ENCODE data around the gene CLCF1.

CLCF1 gene

DNA sequence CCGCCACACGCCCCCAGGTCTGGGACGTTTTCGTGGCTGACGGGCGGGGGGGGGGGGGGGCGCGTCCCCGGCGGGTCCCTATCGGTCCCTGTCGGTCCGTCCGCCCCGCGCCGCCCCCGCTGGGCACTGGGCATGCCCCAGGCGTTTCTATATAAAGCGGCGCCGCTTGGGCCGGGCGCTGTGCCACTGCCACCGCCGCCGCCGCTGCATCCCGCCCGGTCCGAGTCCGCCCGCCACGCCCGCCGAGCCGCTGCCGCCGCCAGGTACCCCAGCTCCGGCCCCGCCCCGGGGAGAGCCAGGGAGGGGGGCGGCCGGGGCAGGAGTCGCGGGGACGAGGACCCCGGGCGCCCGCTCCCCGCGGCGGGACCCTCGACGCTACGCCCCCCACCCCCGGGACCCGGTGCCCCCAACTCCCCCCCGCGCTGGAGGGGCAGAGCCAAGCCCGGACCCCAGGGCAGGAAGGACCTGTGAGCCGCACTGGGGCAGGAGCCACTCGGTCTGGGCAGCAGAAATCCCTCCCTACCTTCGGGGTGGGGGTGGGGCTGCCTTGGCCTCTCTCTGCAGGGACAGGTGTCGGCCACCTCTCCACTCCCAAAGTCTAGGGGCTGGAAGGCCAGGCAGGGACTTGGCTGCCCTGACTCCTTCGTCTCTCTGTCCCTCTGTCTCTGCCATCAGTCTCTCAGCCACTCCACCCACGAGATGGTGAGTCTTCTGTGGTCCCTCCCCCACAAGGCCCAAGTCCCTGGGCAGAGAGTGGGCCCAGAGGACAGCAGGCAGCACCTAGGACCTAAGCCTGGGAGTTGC lies 42.3 kb upstream of the CLCF1 start, which contains the start of gene CARNS1:
TSS of gene CARNS1 (plus strand) at position 178 of the 804 bp plus-strand sequence. CDS start at position 700, 522 bp downstream.
- Histone ChIP-seq H3K4me3 (ENCODE audit: low read depth, low read length) (peak within 1 kb of the TSS; percentile 73), H3K27ac (ENCODE audit: low read depth, low read length) (no peak within 1 kb of the TSS), H3K27me3 (ENCODE audit: insufficient read depth, low read length) (peaks cover 9% of the 10 kb centered on the region), H3K4me1 (ENCODE audit: control insufficient read depth, insufficient read depth, low read length, unreplicated experiment) (peaks cover 7% of the 10 kb centered on the region), H3K36me3 (ENCODE audit: insufficient read depth, low read length) (no peaks in the 10 kb centered on the region), H2AFZ (ENCODE audit: low read length, unreplicated experiment) (no peak within 1 kb of the TSS), H3K79me2 (ENCODE audit: control insufficient read depth, insufficient read depth, low read length, unreplicated experiment) (no peaks in the 10 kb centered on the region)

DNA sequence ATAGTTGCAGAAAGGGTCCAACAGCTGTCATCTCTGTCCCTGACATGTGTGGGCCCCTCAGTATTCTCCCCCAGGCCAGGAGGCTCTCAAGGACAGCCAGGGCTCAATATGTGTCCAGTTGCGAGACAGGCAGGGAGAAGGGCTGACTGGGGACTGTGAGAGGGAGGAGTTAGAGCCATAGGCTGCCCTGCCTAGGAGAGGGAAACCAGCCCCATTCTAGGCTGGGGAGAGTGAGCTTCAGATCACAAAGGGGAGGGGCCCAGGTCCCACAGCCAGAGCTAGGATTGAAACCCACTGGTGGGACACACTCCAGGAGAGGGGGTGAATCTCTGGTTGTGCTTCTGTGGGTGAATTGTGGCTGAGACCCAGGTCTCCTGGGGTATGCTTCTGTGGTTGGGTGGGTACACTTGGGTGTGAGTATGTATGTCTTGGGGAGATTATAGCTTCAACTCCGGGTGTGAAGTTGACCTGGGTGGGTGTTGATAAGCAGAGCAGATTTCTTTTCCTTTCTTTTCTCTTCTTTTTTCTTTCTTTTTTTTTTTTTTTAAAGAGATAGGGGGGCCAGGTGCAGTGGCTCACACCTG lies 40.0 kb upstream of the CLCF1 start:
- no peaks in the 10 kb centered on the region for H3K79me2 ChIP-seq (ENCODE audit: control insufficient read depth, insufficient read depth, low read length, unreplicated experiment)
- no peak overlapping the region for H3K4me3 ChIP-seq (ENCODE audit: low read depth, low read length)
- H3K4me1 ChIP-seq (ENCODE audit: control insufficient read depth, insufficient read depth, low read length, unreplicated experiment): no peaks in the 10 kb centered on the region
- no peak overlapping the region for H3K27ac ChIP-seq (ENCODE audit: low read depth, low read length)
- H3K27me3 ChIP-seq (ENCODE audit: insufficient read depth, low read length): peaks cover 22% of the 10 kb centered on the region
- H2AFZ ChIP-seq (ENCODE audit: low read length, unreplicated experiment): no peak overlapping the region
- H3K36me3 ChIP-seq (ENCODE audit: insufficient read depth, low read length): no peaks in the 10 kb centered on the region

DNA sequence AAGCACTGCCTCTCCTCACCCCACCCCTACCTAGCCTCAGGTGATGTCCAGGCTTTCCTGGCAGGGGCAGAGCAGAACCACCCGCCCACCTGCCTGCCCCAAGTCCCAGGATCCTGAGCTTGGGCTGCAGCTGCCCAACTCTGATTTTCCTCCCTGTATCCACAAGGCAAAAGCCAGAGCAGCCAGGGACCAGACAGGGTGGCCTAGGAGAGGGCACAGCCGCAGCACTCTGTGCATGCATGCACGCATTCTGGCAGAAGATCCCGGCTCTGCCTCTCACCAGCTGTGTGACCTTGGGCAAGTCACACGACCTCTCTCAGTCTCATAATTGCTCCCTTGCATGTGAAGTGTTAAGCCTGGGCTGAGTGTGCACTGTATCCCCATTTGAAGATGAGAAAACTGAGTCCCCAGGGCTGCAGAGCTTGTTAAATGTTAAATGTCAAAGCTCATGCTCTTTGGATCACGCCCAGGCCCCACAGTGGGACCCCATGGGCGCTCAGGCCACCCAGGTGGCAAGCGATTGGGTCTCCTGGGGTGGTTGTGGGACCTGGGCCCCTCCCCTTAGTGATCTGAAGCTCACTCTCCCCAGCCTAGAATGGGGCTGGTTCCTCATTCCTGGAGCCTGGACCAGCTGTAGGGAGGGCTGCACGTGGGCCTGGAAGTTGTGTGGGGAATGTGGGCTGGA lies 39.2 kb upstream of the CLCF1 start:
- Histone ChIP-seq H3K27me3 (ENCODE audit: insufficient read depth, low read length) (peaks cover 22% of the 10 kb centered on the region), H3K27ac (ENCODE audit: low read depth, low read length) (no peak overlapping the region), H3K36me3 (ENCODE audit: insufficient read depth, low read length) (no peaks in the 10 kb centered on the region), H3K4me1 (ENCODE audit: control insufficient read depth, insufficient read depth, low read length, unreplicated experiment) (no peaks in the 10 kb centered on the region), H3K4me3 (ENCODE audit: low read depth, low read length) (no peak overlapping the region), H3K79me2 (ENCODE audit: control insufficient read depth, insufficient read depth, low read length, unreplicated experiment) (no peaks in the 10 kb centered on the region), H2AFZ (ENCODE audit: low read length, unreplicated experiment) (no peak overlapping the region)

DNA sequence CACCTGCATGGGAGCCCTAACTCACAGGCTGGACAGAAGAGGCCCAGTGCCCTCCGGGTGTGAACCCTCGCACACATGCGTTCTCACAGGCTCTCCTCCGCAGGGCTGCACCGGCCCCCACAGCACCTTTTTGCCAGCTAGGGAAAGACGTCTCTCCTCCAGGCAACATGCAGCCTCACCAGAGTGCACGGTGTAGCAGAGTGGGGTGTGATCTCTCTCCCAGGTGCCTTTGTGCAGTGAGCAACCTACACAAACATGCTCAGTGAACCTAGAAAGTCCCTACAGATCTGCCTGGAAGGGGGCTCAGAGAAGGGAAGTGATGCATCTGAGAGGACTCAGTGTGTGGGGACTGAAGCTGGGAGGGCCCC lies 38.4 kb upstream of the CLCF1 start:
- Histone ChIP-seq H2AFZ (ENCODE audit: low read length, unreplicated experiment) (no peak overlapping the region), H3K27ac (ENCODE audit: low read depth, low read length) (no peak overlapping the region), H3K27me3 (ENCODE audit: insufficient read depth, low read length) (peaks cover 22% of the 10 kb centered on the region), H3K4me1 (ENCODE audit: control insufficient read depth, insufficient read depth, low read length, unreplicated experiment) (no peaks in the 10 kb centered on the region), H3K4me3 (ENCODE audit: low read depth, low read length) (no peak overlapping the region), H3K36me3 (ENCODE audit: insufficient read depth, low read length) (no peaks in the 10 kb centered on the region), H3K79me2 (ENCODE audit: control insufficient read depth, insufficient read depth, low read length, unreplicated experiment) (no peaks in the 10 kb centered on the region)

DNA sequence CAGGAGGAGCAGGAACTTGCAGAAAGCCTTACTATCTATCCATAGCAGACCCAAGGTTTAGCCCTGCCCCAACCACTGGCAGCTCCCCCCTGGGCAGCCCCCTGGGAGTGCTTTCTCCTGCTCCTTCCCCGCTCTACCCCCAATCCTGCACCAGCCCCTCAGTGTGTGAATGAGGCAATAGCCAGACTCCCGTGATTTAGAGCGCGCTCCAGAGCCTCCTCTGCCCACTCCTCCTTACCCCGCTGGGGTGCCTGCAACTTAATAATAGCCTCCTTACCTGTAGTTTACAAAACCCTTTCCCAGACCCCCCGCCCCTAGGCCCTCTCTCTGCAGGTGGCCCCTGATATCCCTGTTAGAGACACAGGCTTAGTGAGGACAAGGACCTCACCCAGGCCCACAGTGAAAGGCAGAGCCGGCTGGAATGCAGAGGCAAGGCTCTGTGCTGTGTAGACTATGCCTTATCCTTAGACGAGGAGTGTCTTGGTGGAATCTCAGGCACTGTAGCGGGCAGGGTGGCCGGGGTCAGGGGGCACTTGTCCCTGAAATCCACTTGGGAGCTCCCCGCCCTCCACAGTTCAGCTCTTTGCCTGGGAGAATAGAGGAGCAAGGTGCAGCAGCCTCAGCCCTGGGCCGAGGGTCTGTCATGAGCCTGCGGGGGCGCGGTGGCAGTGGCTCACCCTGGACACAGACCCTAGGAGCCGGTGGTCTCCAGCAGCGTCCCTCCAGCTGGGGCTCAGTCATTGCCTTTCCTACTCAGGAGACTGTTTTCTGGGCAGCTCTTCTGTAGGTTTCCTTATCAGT lies 37.8 kb upstream of the CLCF1 start:
- no peaks in the 10 kb centered on the region for H3K4me1 ChIP-seq (ENCODE audit: control insufficient read depth, insufficient read depth, low read length, unreplicated experiment)
- H3K4me3 ChIP-seq (ENCODE audit: low read depth, low read length): no peak overlapping the region
- H3K27ac ChIP-seq (ENCODE audit: low read depth, low read length): no peak overlapping the region
- H3K79me2 ChIP-seq (ENCODE audit: control insufficient read depth, insufficient read depth, low read length, unreplicated experiment): no peaks in the 10 kb centered on the region
- H3K36me3 ChIP-seq (ENCODE audit: insufficient read depth, low read length): no peaks in the 10 kb centered on the region
- peaks cover 22% of the 10 kb centered on the region for H3K27me3 ChIP-seq (ENCODE audit: insufficient read depth, low read length)
- no peak overlapping the region for H2AFZ ChIP-seq (ENCODE audit: low read length, unreplicated experiment)

DNA sequence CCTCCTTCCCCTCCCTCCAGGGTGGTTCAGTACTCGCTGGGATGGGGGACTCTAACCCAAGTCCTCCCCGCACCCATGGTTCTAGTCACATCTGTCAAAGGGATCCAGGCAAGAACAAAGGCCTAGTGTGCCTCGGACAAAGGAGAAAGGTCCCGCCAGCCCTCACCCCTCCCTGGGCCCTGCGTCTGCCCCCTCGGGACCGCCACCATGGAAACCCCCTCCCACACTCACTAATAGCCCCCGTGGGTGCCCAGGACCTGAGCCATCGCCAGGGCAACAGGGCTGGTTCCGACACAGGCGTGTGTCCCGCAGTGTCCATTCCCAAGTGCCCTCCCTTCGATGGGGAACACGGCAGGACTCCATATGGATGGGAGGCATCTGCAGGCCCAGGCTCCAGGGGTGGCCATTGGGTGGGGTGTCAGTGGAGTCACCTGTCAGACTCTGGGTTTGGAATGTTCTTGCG lies 37.0 kb upstream of the CLCF1 start:
- Histone ChIP-seq H3K4me3 (ENCODE audit: low read depth, low read length) (no peak overlapping the region), H3K4me1 (ENCODE audit: control insufficient read depth, insufficient read depth, low read length, unreplicated experiment) (no peaks in the 10 kb centered on the region), H3K27ac (ENCODE audit: low read depth, low read length) (no peak overlapping the region)

DNA sequence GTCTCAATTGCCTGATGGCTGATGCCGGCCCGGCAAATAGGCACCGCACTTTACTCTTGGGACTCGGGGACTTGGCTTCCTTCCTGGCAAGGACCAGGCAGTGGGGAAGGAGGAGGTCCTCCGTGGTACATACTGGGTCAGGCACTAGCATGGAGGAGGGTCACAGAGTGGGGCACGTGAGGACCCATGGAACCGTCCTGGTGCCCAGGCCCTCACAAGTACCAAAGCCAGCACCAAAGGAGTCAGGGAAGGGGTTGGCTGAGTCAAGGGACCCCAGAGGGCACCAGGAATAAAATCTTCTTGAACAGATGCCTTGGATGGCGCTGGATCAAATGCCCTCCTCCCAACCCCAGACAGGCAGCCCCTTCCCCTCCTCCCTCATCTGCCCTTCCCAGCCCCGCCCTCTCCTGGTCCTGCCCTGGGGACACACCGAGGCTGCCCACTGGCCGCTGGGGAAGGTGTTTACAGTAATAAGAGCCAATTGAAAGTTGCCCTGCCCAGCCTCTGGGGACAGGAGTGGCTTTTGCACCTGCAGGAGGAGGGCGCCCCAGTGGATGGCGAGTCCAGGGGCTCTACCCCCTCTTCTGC lies 36.5 kb upstream of the CLCF1 start:
- no peak overlapping the region for H3K27ac ChIP-seq (ENCODE audit: low read depth, low read length)
- peaks cover 22% of the 10 kb centered on the region for H3K27me3 ChIP-seq (ENCODE audit: insufficient read depth, low read length)
- H3K4me1 ChIP-seq (ENCODE audit: control insufficient read depth, insufficient read depth, low read length, unreplicated experiment): no peaks in the 10 kb centered on the region
- no peak overlapping the region for H3K4me3 ChIP-seq (ENCODE audit: low read depth, low read length)
- no peak overlapping the region for H2AFZ ChIP-seq (ENCODE audit: low read length, unreplicated experiment)
- H3K79me2 ChIP-seq (ENCODE audit: control insufficient read depth, insufficient read depth, low read length, unreplicated experiment): no peaks in the 10 kb centered on the region
- H3K36me3 ChIP-seq (ENCODE audit: insufficient read depth, low read length): no peaks in the 10 kb centered on the region

More for the DNA sequence above, 37.0 kb upstream of the CLCF1 start:
- Histone ChIP-seq H2AFZ (ENCODE audit: low read length, unreplicated experiment) (no peak overlapping the region), H3K27me3 (ENCODE audit: insufficient read depth, low read length) (peaks cover 22% of the 10 kb centered on the region), H3K79me2 (ENCODE audit: control insufficient read depth, insufficient read depth, low read length, unreplicated experiment) (no peaks in the 10 kb centered on the region), H3K36me3 (ENCODE audit: insufficient read depth, low read length) (no peaks in the 10 kb centered on the region)

DNA sequence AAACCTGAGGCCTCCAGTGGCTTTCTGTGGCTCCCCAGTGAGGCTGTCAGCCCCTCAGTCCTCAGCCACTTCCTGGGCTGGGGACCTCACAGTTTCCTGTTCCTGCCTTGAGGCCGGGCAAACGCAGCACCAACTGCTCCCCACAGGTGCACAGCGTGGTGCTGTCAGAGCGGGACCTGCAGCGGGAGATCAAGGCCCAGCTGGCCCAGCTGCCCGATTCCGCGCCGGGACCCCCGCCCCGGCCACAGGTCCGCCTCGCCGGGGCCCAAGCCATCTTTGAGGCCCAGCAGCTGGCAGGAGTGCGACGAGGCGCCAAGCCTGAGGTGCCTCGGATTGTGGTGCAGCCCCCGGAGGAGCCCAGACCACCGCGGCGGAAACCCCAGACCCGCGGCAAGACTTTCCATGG lies 35.9 kb upstream of the CLCF1 start:
- Histone ChIP-seq H3K4me1 (ENCODE audit: control insufficient read depth, insufficient read depth, low read length, unreplicated experiment) (no peaks in the 10 kb centered on the region), H3K36me3 (ENCODE audit: insufficient read depth, low read length) (no peaks in the 10 kb centered on the region), H2AFZ (ENCODE audit: low read length, unreplicated experiment) (no peak overlapping the region), H3K4me3 (ENCODE audit: low read depth, low read length) (no peak overlapping the region), H3K79me2 (ENCODE audit: control insufficient read depth, insufficient read depth, low read length, unreplicated experiment) (no peaks in the 10 kb centered on the region), H3K27ac (ENCODE audit: low read depth, low read length) (no peak overlapping the region), H3K27me3 (ENCODE audit: insufficient read depth, low read length) (peaks cover 22% of the 10 kb centered on the region)

DNA sequence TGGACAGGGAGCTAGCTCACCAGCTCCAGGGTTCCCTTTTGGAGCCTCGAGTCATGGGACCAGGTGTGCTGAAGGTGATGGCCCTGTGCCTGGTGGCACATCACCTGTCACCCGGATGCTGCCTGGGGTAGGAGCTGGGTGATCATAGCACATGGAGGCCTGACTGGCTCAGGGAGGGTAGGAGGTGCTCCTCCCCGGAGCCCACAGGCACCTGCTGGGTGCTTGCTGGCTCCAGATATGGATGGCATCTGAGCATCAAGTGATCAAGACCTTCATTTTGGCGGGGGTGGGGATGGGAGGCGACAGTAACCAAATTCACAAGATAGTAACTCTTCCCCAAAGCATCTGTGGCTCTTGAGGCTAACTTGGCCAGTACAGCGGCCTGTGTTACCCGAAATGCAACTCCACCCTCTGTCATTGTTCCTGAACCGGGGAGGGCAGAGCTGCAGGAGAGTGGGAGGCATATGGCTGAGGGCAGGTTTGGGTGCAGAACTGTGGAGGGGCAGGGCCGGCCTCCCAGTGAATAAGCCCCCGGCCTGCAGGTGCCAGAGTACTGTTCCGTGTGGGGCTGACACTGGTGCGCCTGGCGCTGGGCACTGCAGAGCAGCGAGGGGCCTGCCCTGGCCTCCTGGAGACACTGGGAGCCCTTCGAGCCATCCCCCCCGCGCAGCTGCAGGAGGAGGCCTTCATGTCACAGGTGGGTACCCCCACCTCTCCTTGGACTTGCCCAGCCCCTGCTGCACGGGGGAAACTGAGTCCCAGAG lies 35.2 kb upstream of the CLCF1 start:
- H3K36me3 ChIP-seq (ENCODE audit: insufficient read depth, low read length): no peaks in the 10 kb centered on the region
- H3K27ac ChIP-seq (ENCODE audit: low read depth, low read length): no peak overlapping the region
- no peak overlapping the region for H2AFZ ChIP-seq (ENCODE audit: low read length, unreplicated experiment)
- H3K4me3 ChIP-seq (ENCODE audit: low read depth, low read length): no peak overlapping the region
- H3K79me2 ChIP-seq (ENCODE audit: control insufficient read depth, insufficient read depth, low read length, unreplicated experiment): no peaks in the 10 kb centered on the region
- H3K4me1 ChIP-seq (ENCODE audit: control insufficient read depth, insufficient read depth, low read length, unreplicated experiment): no peaks in the 10 kb centered on the region
- peaks cover 22% of the 10 kb centered on the region for H3K27me3 ChIP-seq (ENCODE audit: insufficient read depth, low read length)

Measured in ACC112 (cell line).